Activated naive CD8-positive, alpha-beta T cell treated with anti-CD3 and anti-CD28 coated beads, Interleukin-2, amount 10 ng/mL, durations not matched to agents 7 days and 5 days (primary cell): ENCODE data around the gene FNBP1. TPM values are rescaled to one million over a fixed set of nuclear protein-coding genes. Genes with fewer than 3 reads are reported as not detected.
"Not testable (repeated sequence)": the region's sequence is repeated elsewhere in the genome, so short reads cannot be mapped to it uniquely, and the experiment has no call there.

Experiments
- ATAC-seq: fragments of 150-1000 bp; cut with Tn5 transposase; one replicate; pipeline ENCODE4 v1.10.0; 2021; ENCODE audit warnings: low read depth, moderate library complexity
- POLR2A ChIA-PET: fragments of 350-600 bp; sonication (Branson Sonifier 250); formaldehyde crosslinking; loops from one replicate; lab custom pipeline; 2021; ENCODE audit warnings: antibody characterized with exemption; lab: Charles Lee
- DNase-seq: peaks from one replicate; pipeline ENCODE4 v3.0.0; 2021
- H3K27ac Mint-ChIP-seq: one replicate; pipeline ENCODE4 v1.8.0; 2022; ENCODE audit warnings: mild to moderate bottlenecking, mixed read lengths
- H3K27me3 Mint-ChIP-seq: one replicate; pipeline ENCODE4 v1.8.0; 2022; ENCODE audit warnings: mild to moderate bottlenecking, moderate library complexity, mixed read lengths
- H3K36me3 Mint-ChIP-seq: one replicate; pipeline ENCODE4 v1.8.0; 2021; ENCODE audit warnings: mild to moderate bottlenecking, mixed read lengths
- H3K4me1 Mint-ChIP-seq: one replicate; pipeline ENCODE4 v1.8.0; 2021; ENCODE audit warnings: mixed read lengths
- H3K4me3 Mint-ChIP-seq: one replicate; pipeline ENCODE4 v1.8.0; 2022; ENCODE audit warnings: mild to moderate bottlenecking, moderate library complexity, mixed read lengths
- H3K9me3 Mint-ChIP-seq: one replicate; pipeline ENCODE4 v1.8.0; 2021; ENCODE audit warnings: mixed read lengths
- total RNA-seq, 2 experiments: library from RNA; stranded (reverse); gene quantifications; one replicate each; pipeline ENCODE4 v1.2.3, GENCODE V29; 2021

Gene FNBP1
- total RNA-seq, 2 experiments from 2014 or later: 191 to 194 TPM

GRCh38 chr9:129946246-129946995 lies 96.6 kb downstream of the FNBP1 start:
- Mint-ChIP-seq H3K9me3 (peaks cover 9% of the 10 kb centered on the region), H3K4me3 (peak overlapping the region; percentile 54), H3K36me3 (peaks cover 48% of the 10 kb centered on the region), H3K27me3 (no peaks in the 10 kb centered on the region), H3K27ac (peak overlapping the region; percentile 80), H3K4me1 (peaks cover 31% of the 10 kb centered on the region)
- POLR2A ChIA-PET: interaction anchor here (1.8 to 3.0 kb wide), 2 partner anchors 17 to 52 kb away, joined by 4 to 19 read pairs; no protein-coding TSS in a partner anchor
- DNase-seq (no peak), ATAC-seq (no peak)

GRCh38 chr9:129945314-129945713 lies 97.7 kb downstream of the FNBP1 start:
- ATAC-seq (no peak), DNase-seq (no peak)
- POLR2A ChIA-PET: interaction anchor here (1.0 to 3.0 kb wide), 11 partner anchors 11 to 100 kb away, joined by 3 to 19 read pairs (median 5); no protein-coding TSS in a partner anchor
- H3K4me3 Mint-ChIP-seq: peak overlapping the region; percentile 55
- peaks cover 51% of the 10 kb centered on the region for H3K36me3 Mint-ChIP-seq
- H3K9me3 Mint-ChIP-seq: peaks cover 9% of the 10 kb centered on the region
- H3K27ac Mint-ChIP-seq: peak overlapping the region; percentile 90
- H3K4me1 Mint-ChIP-seq: peaks cover 32% of the 10 kb centered on the region
- no peaks in the 10 kb centered on the region for H3K27me3 Mint-ChIP-seq

- H3K4me1 Mint-ChIP-seq: peaks cover 38% of the 10 kb centered on the region
- peak overlapping the region; percentile 68 for H3K4me3 Mint-ChIP-seq
- H3K27me3 Mint-ChIP-seq: no peaks in the 10 kb centered on the region
- peaks cover 9% of the 10 kb centered on the region for H3K9me3 Mint-ChIP-seq
- DNase-seq (no peak), ATAC-seq (peak; percentile 97)
- peak overlapping the region; percentile 90 for H3K27ac Mint-ChIP-seq
- POLR2A ChIA-PET: interaction anchor here (0.6 to 3.0 kb wide), 11 partner anchors 12 to 101 kb away, joined by 3 to 19 read pairs (median 4); no protein-coding TSS in a partner anchor
- H3K36me3 Mint-ChIP-seq: peaks cover 55% of the 10 kb centered on the region
Measured at GRCh38 chr9:129944506-129945116, 98.4 kb downstream of the FNBP1 start.

- Mint-ChIP-seq H3K27me3 (no peaks in the 10 kb centered on the region), H3K36me3 (peaks cover 52% of the 10 kb centered on the region), H3K4me1 (peaks cover 31% of the 10 kb centered on the region), H3K4me3 (peak overlapping the region; percentile 33), H3K27ac (peak overlapping the region; percentile 36), H3K9me3 (peaks cover 9% of the 10 kb centered on the region)
- ATAC-seq (no peak), DNase-seq (no peak)
- POLR2A ChIA-PET: interaction anchor here (0.6 to 1.1 kb wide), 2 partner anchors 16 to 17 kb away, joined by 4 to 6 read pairs; no protein-coding TSS in a partner anchor
Measured at GRCh38 chr9:129939431-129939830, 103.6 kb downstream of the FNBP1 start.

DNA sequence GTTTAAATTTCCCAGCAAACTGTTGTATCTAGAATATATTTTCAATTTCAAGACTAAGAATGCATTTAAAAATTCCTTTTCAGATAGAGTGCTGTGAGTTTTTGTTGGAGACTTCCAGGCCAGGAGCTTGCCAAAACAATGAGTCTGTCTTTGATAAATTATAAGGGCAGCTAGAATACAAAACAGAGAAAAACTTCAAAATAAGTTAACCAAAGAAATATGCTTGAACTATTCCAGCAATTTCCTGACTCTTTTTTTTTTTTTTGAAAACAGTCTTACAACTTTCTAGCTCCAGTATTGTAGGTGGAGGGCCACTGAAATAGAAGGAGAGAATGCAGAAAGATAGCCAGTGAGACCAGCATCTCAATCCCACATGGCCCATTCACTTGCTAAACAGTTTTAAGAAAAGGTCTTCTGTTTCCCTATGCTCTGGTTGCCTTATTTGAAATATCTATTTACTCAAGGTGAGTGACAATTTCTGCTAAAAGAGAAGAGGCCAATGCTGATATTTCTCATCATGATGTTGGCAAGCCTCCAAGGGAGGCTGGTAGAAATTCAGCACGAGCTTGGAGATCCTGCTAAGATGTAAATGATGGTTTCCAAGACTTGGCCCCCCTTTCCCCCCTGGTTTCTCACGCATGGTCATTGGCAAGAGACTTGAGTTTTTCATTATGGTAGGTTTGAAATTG lies 104.6 kb downstream of the FNBP1 start:
- H3K36me3 Mint-ChIP-seq: peaks cover 48% of the 10 kb centered on the region
- no peaks in the 10 kb centered on the region for H3K27me3 Mint-ChIP-seq
- peaks cover 33% of the 10 kb centered on the region for H3K4me1 Mint-ChIP-seq
- ATAC-seq (no peak), DNase-seq (no peak)
- POLR2A ChIA-PET: interaction anchor here (0.6 kb wide), 1 partner anchor 52 kb away, joined by 3 read pairs; no protein-coding TSS in a partner anchor
- peak overlapping the region; percentile 67 for H3K27ac Mint-ChIP-seq
- H3K4me3 Mint-ChIP-seq: no peak overlapping the region
- H3K9me3 Mint-ChIP-seq: peaks cover 8% of the 10 kb centered on the region

- H3K4me3 Mint-ChIP-seq, DNase-seq, H3K9me3 Mint-ChIP-seq, H3K27ac Mint-ChIP-seq, H3K27me3 Mint-ChIP-seq, ATAC-seq: not testable (repeated sequence)
- POLR2A ChIA-PET: interaction anchor here (0.6 kb wide), 1 partner anchor 51 kb away, joined by 3 read pairs; no protein-coding TSS in a partner anchor
- peaks cover 35% of the 10 kb centered on the region for H3K4me1 Mint-ChIP-seq
- peaks cover 44% of the 10 kb centered on the region for H3K36me3 Mint-ChIP-seq
Measured at GRCh38 chr9:129937879-129938278, 105.1 kb downstream of the FNBP1 start.

- no peak for ATAC-seq
- Mint-ChIP-seq H3K4me3 (no peak overlapping the region), H3K36me3 (peaks cover 43% of the 10 kb centered on the region), H3K9me3 (no peaks in the 10 kb centered on the region), H3K27me3 (no peaks in the 10 kb centered on the region), H3K27ac (no peak overlapping the region), H3K4me1 (peaks cover 44% of the 10 kb centered on the region)
- no peak for DNase-seq
- POLR2A ChIA-PET: interaction anchor here (0.8 to 2.2 kb wide), 2 partner anchors 51 to 81 kb away, joined by 3 to 5 read pairs; no protein-coding TSS in a partner anchor
Measured at GRCh38 chr9:129936222-129936621, 106.8 kb downstream of the FNBP1 start.

DNA sequence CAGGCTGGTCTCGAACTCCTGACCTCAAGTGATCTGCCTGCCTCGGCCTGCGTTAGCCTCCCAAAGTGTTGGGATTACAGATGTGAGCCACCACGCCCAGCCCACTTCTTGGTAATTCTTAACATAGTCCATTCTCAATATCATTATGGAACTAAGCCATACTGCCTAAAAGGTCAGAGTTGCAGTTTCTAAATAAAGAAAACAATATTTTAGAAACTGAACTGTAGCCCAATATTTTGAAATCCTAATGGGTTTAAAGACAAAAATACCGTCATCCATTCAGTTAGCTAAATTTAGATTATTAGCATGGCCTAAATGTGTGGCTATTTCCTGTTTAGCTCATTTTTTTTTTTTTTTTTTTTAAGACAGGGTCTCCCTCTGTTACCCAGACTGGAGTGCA lies 108.2 kb downstream of the FNBP1 start:
- Mint-ChIP-seq H3K27me3 (no peaks in the 10 kb centered on the region), H3K36me3 (peaks cover 37% of the 10 kb centered on the region), H3K9me3 (no peaks in the 10 kb centered on the region), H3K4me3 (no peak overlapping the region), H3K27ac (peak overlapping the region; percentile 58), H3K4me1 (peaks cover 46% of the 10 kb centered on the region)
- POLR2A ChIA-PET: interaction anchor here (0.6 to 2.2 kb wide), 2 partner anchors 40 to 50 kb away, joined by 3 to 5 read pairs; no protein-coding TSS in a partner anchor
- DNase-seq: no peak
- no peak for ATAC-seq

GRCh38 chr9:129934041-129934591 lies 108.9 kb downstream of the FNBP1 start:
- DNase-seq: no peak
- POLR2A ChIA-PET: interaction anchor here (0.6 to 2.2 kb wide), 4 partner anchors 39 to 107 kb away, joined by 3 to 5 read pairs (median 4); no protein-coding TSS in a partner anchor

DNA sequence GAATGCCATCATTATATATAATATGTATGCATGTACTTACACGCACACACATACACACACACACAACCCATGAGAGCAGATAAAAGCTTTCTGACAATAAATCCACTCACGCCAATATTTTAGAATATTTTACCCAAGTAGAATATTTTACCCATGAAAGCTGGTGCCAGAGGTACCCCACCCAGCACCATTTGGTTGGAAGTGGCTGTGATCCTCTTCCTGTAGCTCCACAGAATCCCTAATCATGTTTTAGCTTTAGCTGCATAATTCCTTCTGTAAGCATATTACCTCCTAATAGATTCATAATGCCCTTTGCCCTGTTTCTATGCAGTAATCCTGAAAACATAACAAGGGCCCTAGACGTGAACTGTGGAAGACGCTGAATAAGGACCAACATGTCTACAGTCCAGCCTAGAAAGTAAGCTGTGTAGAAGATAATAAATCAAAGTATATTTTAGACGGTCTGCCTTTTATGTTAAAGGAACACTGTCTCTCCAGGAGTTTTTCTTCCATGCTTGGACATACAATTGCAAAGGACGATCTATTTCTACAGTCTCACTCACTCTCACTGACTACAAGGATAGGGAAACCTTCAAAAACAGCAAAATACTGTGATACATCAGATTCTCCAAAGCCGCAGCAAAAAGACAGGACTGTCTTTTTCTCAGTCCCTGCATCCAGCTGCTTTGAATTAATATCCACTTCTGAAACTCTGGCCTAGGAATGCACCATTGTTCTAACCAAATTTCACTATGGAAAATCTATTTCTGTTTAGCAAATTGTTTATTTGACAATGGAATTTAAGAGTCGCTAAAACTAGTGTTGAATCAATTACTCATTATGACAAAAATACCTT lies 109.6 kb downstream of the FNBP1 start:
- Mint-ChIP-seq H3K9me3 (no peaks in the 10 kb centered on the region), H3K27me3 (no peaks in the 10 kb centered on the region), H3K4me3 (peak overlapping the region; percentile 65), H3K27ac (peak overlapping the region; percentile 77), H3K4me1 (peaks cover 37% of the 10 kb centered on the region), H3K36me3 (peaks cover 31% of the 10 kb centered on the region)
- ATAC-seq (peak; percentile 24), DNase-seq (no peak)
- POLR2A ChIA-PET: interaction anchor here (0.6 to 1.5 kb wide), 5 partner anchors 9 to 108 kb away, joined by 3 to 4 read pairs (median 3); no protein-coding TSS in a partner anchor

More at GRCh38 chr9:129934041-129934591, 108.9 kb downstream of the FNBP1 start:
- no peak for ATAC-seq
- Mint-ChIP-seq H3K27me3 (no peaks in the 10 kb centered on the region), H3K36me3 (peaks cover 35% of the 10 kb centered on the region), H3K9me3 (no peaks in the 10 kb centered on the region), H3K27ac (peak overlapping the region; percentile 58), H3K4me1 (peaks cover 41% of the 10 kb centered on the region), H3K4me3 (no peak overlapping the region)

GRCh38 chr9:129932303-129933151 lies 110.5 kb downstream of the FNBP1 start:
- POLR2A ChIA-PET: interaction anchor here (1.1 to 1.5 kb wide), 4 partner anchors 10 to 41 kb away, joined by 3 to 4 read pairs (median 4); no protein-coding TSS in a partner anchor
- Mint-ChIP-seq H3K4me3 (peak overlapping the region; percentile 65), H3K4me1 (peaks cover 37% of the 10 kb centered on the region), H3K36me3 (peaks cover 30% of the 10 kb centered on the region), H3K9me3 (no peaks in the 10 kb centered on the region), H3K27ac (peak overlapping the region; percentile 77), H3K27me3 (no peaks in the 10 kb centered on the region)
- ATAC-seq: no peak
- no peak for DNase-seq
